Left renal cortex interstitium (tissue), 4 donors: ENCODE results near the gene CHD5. TPM values are rescaled to one million over a fixed set of nuclear protein-coding genes. Genes with fewer than 3 reads are reported as not detected.
A peak's percentile ranks its signal among the peaks of the same experiment; 100 is the strongest.
"Not testable (repeated sequence)": the region's sequence is repeated elsewhere in the genome, so short reads cannot be mapped to it uniquely, and the experiment has no call there.

ENCODE experiments used
- DNase-seq, 4 donors: peaks; one replicate each; pipeline ENCODE4 v3.0.0-alpha.2; 2013; ENCODE audit warnings: low read depth in 4 of 4, low spot score in 2 of 4, missing footprints in 1 of 4
- polyA plus RNA-seq, 4 donors: library from polyadenylated mRNA; unstranded; fragments of 120-200 nt; gene quantifications; one replicate each; pipeline ENCODE4 v1.2.1, GENCODE V29; 2013; ENCODE audit not compliant: insufficient read length in 4 of 4

Gene CHD5
- polyA plus RNA-seq, 4 donors, result 0.22 to 0.82 (median 0.30) TPM

DNA sequence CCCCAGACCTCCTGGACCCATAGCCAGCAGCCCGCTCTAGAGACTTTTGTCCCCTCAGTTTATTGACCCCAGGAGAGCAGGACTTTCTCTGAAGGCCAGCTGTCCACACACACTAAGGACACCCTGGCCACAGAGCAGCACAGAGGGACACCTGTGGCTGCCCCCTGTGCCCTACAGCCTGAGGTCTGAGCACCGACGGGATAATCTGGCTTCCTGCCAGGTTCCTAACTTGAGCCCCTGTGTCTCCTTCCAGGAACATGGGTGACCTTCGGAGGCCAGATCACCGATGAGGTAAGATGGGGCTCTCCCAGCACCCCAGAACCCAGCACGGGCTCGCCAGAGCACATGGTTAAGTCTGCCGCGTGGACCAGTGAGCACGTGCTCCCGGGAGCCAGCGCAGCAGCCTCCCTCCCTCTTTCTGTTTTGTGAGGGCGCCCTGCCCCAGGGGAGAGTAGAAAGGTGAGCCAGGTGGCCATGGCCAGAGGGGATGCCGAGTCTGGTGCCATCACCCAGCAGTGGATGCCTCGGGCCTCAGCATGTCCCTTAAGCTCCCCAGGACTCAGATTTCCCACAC lies 106.6 kb downstream of the CHD5 start:
- DNase-seq, result no peak

DNA sequence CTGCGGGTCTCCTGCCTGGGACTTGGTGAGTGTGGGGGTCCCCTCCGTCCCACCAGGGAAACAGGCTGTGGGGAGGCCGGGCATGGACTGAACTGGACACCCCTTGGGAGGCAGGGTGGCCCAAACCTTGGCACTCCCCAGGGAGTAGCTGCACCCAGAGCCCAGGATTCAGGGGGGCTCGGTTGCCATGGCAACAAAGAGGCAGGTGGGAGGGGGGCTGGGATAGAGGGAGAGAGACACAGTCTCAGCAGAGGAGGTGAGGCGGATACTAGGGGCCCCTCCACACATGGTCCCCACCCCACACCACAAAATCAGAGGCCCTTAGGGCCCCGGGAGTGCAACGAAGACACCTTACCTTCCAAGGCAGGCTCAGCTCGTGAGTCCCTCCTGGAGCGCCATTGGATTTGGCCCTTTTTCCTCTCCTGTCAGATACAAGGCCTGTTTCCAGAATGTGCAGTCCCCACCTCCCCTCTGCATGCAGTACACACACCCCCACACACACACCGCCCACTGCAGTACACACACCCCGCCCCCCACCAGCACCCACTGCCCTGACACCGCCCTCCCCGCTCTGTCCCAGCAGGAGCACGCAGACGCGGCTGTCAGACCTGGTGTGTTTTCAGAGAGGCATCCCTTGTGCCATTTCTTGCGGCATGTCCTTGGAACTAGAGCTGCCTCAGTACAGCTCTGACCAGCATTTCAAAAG lies 107.2 kb downstream of the CHD5 start:
- DNase-seq, result no peak

DNA sequence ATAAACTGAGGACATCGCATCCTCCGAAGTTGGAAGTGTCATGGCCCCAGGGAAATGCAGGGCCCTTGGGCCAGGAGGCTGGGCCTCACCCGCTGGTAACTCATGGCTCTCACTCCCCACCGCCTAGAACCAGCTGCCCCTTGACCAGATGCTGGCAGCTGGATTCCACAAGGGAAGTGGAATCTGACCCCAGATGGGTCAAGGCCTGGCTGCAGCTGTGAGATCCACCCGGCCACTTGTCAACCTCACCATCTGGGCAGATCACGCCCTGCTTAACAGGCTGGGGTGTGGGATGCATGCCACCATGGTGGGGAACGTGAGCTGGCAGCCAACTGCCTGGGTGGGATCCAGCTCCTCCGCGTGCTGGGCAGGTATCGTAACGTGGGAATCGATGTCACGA lies 108.9 kb downstream of the CHD5 start:
- no peak for DNase-seq

DNA sequence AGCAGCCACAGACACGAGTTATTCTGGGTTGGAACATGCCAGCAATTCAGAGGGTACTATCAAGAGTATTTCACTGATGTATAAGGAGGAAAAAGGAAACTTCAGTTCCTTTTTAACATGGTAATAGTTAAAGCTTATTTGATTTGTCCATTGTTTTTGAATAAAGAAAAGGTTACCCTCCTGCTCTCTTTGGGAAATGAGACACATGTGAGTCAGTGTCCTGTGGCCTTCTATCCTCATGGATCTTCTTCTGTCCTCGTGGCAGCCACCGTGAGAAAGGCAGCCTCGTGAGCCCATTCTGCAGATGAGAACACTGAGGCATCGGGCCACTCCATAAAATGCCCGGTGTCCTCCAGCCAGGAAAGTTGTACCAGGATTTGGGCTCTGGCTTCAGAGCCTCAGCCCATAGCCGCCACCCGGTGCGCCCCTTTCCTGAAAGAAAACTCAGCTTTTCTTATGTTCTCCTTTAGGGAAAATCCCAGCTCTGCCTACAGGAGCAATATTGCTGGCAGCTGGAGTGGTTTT lies 109.6 kb downstream of the CHD5 start:
- DNase-seq, result no peak

DNA sequence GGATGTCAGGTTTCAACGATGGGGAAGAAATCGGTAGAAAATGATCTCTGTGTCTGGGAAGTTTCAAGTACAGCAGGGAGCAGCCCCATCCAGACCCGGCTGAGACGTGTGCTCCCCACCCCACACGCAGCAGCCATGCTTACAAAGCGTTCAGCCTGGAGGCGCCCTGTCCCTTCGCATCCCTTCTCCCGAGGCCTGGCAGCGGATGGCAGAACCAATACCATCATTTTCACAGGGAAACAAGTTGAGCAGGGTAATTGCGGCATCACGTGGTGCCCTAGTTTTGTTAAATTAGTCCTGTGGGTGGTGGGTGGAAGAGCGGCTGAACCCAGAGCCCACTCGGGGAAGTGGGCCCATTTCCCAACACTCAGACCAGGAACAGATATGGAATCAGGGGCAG lies 110.5 kb downstream of the CHD5 start:
- no peak for DNase-seq

DNA sequence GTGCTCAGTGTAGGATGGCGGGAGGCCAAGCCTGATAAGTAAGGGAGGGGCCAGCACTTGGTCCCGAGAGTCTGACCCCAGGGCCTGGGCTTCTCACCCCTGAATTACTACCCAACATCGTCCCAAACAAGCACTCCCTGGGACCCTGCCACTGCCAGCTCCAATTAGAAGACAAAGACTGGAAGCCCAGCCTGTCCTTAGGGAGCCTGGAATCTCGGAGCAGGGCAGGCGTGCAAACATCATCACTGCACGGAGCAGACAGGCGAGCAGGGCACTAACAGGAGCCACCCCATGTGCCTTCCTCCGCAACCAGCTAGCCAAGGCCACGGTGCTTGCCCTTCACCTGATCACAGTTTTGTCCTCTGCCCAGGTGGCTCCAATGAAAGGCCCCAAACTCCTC lies 111.2 kb downstream of the CHD5 start:
- no peak for DNase-seq

DNA sequence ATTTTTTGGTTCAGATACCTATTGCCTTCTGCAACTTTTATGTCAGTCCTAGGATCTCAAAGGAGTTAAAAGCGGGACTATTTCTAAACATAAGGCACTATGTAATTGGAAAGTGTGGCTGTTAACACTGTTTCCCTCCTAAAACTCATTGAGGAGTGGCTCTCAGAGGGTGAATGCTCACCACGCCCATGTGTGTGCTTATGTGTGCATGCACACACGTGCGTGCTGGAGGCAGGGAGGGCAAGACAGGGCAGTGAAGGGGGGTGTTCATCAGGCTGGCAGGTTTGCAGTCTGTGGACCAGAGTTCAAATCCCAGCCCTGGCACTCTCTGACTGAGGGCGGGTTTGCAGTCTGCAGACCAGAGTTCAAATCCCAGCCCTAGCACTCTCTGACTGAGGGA lies 112.0 kb downstream of the CHD5 start:
- no peak for DNase-seq

DNA sequence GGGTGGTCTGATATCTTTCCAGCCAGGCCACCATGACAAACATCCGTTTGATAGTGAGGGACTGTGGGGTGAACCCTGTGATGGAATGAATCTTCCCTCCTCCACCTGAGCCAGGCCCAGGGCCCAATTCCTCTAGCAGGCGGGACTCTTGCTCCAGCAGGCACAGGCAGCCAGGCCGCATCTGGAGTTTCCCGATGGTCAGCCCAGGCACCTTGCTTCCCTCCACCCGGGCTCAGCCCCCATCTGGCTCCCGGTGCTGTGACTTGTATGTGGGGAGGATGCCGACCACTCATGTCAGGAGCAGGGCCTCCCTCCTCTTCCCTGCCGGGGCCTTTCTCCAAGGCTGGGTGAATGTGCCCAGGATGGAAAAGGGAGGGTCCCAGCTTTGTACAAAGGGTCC lies 113.4 kb downstream of the CHD5 start:
- DNase-seq, result no peak

DNA sequence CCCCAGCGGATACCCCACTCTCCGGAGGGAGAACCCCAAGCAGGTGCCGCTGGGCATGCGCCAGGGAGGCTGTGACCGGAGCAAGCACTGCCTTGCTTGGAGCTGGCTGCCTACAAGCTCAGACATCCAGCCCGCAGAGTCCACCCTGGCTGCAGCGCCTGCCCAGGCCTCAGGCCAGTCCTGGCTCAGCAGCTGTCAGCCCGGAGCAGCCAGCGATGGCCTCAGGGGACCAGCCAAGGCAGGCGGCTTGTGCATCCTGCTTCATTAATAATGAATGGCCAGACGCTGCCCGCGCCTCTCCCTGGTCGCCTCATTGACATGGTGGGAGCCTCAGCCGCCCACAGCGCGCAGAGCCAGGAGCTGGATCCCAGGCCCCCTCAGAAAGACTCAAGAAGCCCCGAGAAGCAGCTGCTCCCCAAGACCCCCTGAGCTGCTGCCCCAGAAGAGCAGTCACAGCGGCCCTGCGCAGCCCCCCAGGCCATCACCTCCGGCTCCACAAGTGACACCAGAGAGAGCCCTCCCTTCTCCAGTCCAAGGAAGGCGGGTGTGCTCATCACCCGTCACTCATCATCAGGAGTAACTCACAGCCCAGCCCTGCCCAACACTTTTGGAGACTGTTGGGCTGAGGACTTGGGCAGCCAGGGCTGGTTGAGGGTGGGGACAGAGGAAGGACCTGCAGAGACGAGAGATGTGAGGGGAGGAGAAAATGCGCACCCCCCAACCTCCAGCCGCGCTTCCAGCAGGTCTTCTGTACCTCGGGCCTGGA lies 114.8 kb downstream of the CHD5 start:
- DNase-seq, result no peak

DNA sequence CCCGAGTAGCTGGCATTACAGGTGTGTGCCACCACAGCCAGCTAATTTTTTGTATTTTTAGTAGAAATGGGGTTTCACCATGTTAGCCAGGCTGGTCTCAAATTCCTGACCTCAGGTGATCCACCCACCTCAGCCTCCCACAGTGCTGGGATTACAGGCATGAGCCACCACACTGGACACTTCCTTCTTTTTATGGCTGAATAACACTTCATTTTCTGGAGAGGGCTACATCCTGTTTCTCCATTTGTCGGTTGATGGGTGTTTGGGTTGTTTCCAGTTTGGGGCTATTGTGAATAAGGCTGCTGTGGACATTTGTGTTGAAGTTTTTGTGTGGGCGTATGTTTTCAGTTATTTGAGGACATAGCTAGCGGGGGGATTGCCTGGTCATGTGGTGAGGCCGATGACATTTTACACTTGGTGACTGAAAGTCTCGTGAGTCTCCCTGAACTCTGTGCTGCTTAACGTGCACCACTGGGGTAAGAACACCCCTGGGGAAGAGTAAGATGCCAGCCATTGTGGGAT lies 116.5 kb downstream of the CHD5 start:
- not testable (repeated sequence) for DNase-seq

DNA sequence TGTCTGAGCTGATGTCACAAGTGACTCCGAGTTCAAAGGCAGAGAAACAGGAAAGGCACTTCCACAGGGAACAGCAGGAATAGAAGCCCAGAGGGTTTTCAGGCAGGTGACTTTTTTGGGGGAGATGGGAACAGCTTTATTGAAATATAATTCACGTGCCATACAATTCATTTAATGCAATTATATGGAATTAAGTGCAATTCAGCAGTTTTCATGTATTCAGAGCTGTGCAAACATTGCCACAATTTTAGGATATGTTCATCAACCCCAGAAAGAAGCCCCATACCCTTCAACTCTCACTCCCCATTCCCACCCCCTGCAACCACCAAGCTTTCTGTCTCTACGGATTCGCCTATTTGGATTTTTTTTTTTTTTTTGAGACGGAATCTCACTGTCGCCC lies 117.5 kb downstream of the CHD5 start:
- no peak for DNase-seq

DNA sequence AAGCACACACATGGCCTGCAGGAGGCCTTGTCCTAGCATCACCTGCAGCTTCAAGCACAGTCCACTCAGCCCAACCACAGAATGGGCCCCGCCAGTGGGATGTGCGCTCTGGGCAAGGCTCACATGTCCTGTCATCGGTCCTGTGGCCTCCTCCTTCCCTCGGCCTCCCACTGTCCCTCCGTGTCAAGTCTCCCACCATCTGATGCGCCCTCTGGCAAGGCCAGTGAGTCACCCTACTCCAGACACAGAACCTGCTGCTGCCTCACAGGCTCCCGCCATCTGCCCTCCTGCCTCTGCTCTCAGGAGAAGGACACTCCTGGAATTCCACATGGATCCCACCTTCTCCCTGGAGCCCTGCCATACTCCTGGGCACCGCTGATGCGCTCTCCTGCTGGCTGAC lies 120.3 kb downstream of the CHD5 start:
- DNase-seq, result no peak

DNA sequence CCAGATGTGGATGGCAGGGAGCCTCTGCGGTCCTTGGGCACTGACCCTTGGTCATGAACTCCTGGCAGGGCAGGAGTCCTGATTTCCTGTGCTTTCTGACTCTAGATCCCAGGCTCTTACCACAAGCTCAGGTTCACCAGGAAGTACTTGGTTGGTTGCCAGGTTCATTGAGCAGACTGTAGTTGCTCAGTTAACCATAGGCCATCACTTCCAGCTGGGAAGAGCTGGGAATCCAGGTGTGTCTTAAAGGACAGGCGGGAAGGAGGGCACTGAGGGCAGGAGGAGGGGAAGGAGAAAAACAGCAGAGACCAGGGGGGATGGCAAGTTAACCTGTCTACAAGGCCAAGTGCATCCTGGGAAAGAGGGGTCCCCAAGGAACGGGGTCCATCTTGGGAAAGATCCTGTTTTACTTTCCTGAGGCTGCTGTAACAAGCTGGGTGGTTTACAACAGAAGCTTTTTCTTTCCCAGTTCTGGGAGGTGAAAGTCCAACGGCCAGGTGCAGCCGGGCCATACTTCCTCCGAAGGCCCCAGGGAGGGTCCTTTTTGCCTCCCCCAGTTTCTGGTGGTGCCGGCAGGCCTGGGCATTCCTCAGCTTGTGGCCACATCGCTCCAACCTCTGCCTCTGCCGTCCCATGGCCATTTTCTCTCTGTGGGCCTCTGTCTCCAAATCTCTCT lies 122.8 kb downstream of the CHD5 start:
- DNase-seq, result no peak

DNA sequence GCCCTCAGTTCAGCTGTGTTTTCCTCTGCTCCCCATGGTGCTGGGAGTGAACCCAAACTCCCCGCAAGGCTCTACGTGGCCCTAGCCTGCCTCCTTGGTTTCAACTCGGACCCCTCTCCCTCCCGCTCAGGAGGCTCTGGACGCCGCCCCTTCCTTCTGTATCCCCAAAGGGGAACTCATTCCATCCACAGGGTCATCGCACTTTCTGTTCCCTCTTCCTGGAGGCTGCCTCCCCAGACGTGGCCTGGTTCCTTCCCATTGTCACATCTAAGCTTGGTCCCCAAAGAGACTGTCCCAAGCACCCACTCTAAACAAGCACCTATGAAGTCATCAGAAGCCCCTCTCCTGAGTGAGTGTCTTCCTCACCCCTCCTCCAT lies 123.6 kb downstream of the CHD5 start:
- no peak for DNase-seq

DNA sequence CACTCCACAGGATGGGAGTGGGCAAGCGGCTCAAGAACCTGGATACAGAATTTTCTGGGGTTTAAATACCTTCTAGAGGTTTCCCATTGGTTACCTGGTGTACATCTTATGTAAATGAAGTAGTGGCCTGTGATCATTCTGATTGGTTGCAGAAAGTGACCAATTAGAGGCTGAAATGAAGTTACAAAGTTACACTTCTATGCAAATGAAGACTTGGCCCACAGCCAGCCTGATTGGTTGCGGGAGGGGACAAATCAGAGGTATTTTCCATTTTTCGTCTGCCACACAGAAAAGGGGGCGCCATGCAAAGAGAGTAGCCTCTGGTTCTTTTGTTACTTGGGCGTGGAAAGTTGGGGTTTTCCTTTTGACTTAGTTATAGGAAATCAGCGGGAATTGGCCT lies 125.5 kb downstream of the CHD5 start:
- no peak for DNase-seq

DNA sequence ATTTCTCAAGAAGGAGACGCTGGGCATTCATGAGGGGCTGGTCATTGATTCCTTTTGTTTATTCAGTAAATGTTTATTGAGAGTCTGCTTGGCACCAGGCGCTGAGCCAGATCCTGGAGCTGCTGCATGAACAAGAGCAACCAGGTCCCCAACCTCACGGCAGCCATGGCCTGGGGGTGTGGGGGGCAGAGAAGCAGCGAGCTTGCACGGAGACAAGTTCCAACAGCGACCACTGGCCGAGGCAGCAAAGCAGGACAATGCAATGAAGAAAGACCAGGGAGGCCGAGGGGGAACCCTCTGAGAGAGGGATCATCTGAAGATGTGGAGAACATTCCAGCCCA lies 126.9 kb downstream of the CHD5 start:
- DNase-seq, result no peak

DNA sequence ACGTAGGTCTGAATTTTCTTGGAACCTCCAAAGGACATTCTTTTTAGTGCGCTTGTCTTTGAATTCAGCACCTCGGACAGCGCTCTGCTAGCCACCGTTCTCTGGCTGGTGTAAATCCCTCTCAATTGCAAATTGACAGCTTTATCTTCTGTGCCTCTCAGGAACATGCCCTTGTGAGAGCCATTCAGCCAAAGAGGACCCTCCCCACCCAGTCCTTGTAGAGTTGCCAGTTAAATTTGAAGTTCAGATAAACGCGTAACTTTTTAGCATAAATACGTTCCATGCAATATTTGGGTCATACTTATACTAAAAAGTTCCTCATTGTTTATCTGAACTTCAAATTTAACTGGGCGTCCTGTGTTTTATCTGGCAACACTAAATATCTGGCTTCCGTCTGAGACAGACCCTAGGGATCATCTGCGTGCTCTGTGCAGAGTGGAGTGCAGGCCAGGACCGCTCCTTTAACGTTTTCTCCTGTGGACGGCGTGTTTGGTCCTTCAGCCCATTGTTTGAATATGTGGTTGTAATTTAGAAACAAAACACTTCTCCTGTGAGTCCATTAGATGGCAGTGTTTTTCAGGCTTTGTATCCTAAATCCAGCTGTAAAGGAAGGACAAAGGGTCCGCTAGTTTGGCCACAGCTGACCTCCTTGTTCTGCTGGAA lies 127.4 kb downstream of the CHD5 start:
- peak; percentile 60 to 83 (median 74) for DNase-seq
